ENCODE measurements around the gene KIF5C. TPM values are rescaled to one million over a fixed set of nuclear protein-coding genes. Genes with fewer than 3 reads are reported as not detected.

Gene KIF5C
- total RNA-seq, 3 donors from 2014 or later: 2.7 to 13.3 (median 6.2) TPM

DNA sequence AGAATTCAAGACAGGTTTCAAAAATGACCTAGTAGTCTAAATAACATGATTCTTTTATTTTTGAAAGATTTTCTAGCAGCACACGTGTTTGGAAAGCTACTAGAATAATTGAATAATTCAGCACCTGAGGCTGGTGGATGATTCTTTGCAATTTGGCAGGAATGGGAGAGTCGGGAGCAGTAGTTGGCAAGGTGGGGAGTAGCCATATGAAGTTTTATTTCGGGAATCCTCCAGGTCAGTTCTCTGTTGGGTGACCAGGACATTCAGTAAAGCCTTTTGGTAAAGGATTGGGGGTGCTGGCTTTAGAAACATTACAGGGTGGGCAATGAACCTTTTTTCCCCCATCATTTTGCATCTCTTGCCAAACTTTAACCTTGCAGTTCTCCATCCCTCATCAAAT, 88.4 kb downstream of the KIF5C start:
- TF ChIP-seq CTCF (IDR thresholded peaks at IDR 0.05): no peak
- TF ChIP-seq POLR2AphosphoS5 (IDR thresholded peaks at IDR 0.05): no peak
- TF ChIP-seq POLR2A (IDR thresholded peaks at IDR 0.05): no peak
- H3K4me3 ChIP-seq: no peak overlapping the region

DNA sequence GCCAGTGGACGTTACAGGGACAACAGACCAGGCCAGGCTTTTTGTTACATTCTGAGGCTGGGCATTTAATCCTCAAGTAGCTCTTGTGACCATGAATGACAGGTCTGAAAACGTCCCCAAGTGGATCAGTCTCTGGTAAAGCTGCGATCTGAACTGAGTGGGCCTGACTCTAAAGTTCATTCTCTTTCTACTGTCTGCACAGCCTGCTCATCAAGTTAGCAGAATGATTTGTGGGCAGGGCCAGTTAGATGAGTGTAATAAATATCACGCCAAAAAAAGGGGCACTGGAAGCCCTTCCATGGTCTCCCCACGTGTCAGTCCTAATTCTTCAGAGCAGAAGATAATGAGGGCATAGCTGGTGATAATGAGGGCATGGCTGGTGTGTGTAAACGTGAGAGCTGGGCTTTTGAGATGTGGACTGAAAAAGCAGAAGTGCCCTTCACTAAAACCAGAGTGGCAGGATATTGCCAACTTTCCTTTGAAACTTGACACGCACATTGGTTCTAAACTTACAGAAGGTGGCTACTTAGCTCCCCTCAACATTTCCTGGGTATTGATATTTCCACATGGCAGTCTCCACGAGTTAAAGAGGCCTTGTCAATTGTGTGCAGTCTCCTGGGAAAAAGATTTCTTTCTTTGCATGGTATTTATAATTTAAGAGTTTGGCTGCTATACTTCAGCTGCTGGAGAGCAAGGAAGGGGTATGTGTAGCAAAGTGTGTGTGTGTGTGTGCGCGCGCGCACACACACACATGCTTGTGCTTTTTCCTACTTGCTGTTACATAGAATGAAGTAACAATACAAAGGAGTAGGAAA, 90.8 kb downstream of the KIF5C start:
- Histone ChIP-seq H3K4me3 (no peak overlapping the region), H3K36me3 (no peaks in the 10 kb centered on the region), H3K9me3 (no peaks in the 10 kb centered on the region), H3K4me1 (no peaks in the 10 kb centered on the region), H3K27me3 (peaks cover 0 to 8% of the 10 kb centered on the region in 2 donors), H3K27ac (no peak overlapping the region)
- TF ChIP-seq POLR2AphosphoS5 (IDR thresholded peaks at IDR 0.05): no peak
- no peak for TF ChIP-seq CTCF (IDR thresholded peaks at IDR 0.05)
- TF ChIP-seq POLR2A (IDR thresholded peaks at IDR 0.05): no peak
- no peak for DNase-seq (ENCODE audit: low spot score in 2 of 2)
- intact Hi-C loops (cut with DNase I; ENCODE audit: low total_unique reads): no loop called here

More for the DNA sequence above, 88.4 kb downstream of the KIF5C start:
- Histone ChIP-seq H3K36me3 (no peaks in the 10 kb centered on the region), H3K27ac (no peak overlapping the region), H3K9me3 (no peaks in the 10 kb centered on the region), H3K27me3 (peaks cover 0 to 20% of the 10 kb centered on the region in 2 donors), H3K4me1 (no peaks in the 10 kb centered on the region)
- intact Hi-C loops (cut with DNase I; ENCODE audit: low total_unique reads): no loop called here
- DNase-seq (ENCODE audit: low spot score in 2 of 2): no peak

DNA sequence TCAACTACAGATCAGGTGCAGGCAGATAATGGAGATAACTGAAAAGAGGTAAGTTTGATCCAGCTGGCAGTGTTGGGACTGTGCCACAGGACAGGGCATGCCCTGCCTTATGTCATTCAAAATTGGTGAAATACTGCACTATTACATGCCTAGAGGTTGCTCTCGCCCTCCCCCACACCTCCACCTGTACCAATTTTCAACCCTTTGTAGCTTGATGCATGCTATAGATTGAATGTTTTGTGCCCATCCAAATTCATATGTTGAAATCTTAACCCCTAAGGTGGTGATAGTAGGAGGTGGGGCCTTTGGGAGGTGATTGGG, 91.4 kb downstream of the KIF5C start:
- Histone ChIP-seq H3K4me1 (no peaks in the 10 kb centered on the region), H3K9me3 (no peaks in the 10 kb centered on the region), H3K27me3 (peaks cover 0 to 2% of the 10 kb centered on the region in 2 donors), H3K4me3 (no peak overlapping the region), H3K27ac (no peak overlapping the region), H3K36me3 (no peaks in the 10 kb centered on the region)
- intact Hi-C loops (cut with DNase I; ENCODE audit: low total_unique reads): no loop called here
- no peak for DNase-seq (ENCODE audit: low spot score in 2 of 2)
- TF ChIP-seq CTCF (IDR thresholded peaks at IDR 0.05) (no peak), POLR2AphosphoS5 (IDR thresholded peaks at IDR 0.05) (no peak), POLR2A (IDR thresholded peaks at IDR 0.05) (no peak)

- no peak for TF ChIP-seq CTCF (IDR thresholded peaks at IDR 0.05)
- TF ChIP-seq POLR2A (IDR thresholded peaks at IDR 0.05): no peak
- no peak for TF ChIP-seq POLR2AphosphoS5 (IDR thresholded peaks at IDR 0.05)
- Histone ChIP-seq H3K27ac (no peak overlapping the region), H3K4me3 (no peak overlapping the region), H3K4me1 (no peaks in the 10 kb centered on the region), H3K36me3 (no peaks in the 10 kb centered on the region), H3K9me3 (no peaks in the 10 kb centered on the region), H3K27me3 (no peaks in the 10 kb centered on the region)
- intact Hi-C loops (cut with DNase I; ENCODE audit: low total_unique reads): no loop called here
- DNase-seq (ENCODE audit: low spot score in 2 of 2): no peak
These were observed 92.0 kb downstream of the KIF5C start for GRCh38 chr2:148967056-148967455.

DNA sequence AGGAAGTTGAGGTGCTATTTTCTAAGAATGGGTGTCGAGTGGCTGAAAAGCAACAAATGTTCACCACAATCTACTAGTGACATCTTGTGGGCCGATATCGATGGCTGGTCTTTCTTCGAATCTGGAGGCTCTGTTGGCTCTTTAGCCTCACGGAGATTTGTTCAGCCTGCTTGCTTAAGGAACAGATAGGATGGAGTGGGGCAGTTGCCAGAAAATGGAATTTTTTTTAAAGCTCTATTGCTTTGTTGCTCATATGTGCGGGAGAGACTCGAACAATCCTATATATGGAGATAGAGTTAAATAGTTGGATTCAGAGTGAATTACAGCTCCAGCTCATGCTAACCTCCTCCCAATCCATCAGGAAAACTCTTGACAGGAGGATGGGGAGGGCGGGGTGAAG, 92.6 kb downstream of the KIF5C start:
- no peak overlapping the region for H3K27ac ChIP-seq
- H3K4me3 ChIP-seq: no peak overlapping the region
- no peaks in the 10 kb centered on the region for H3K36me3 ChIP-seq
- no peak for TF ChIP-seq POLR2A (IDR thresholded peaks at IDR 0.05)
- TF ChIP-seq POLR2AphosphoS5 (IDR thresholded peaks at IDR 0.05): no peak
- TF ChIP-seq CTCF (IDR thresholded peaks at IDR 0.05): no peak
- intact Hi-C loops (cut with DNase I; ENCODE audit: low total_unique reads): no loop called here
- DNase-seq (ENCODE audit: low spot score in 2 of 2): no peak
- H3K9me3 ChIP-seq: no peaks in the 10 kb centered on the region
- no peaks in the 10 kb centered on the region for H3K27me3 ChIP-seq
- H3K4me1 ChIP-seq: no peaks in the 10 kb centered on the region

Data from breast epithelium (tissue), 4 donors.